Kidney (tissue), 14 donors: ENCODE measurements around the gene INTS13. TPM values are rescaled to one million over a fixed set of nuclear protein-coding genes. Genes with fewer than 3 reads are reported as not detected.

ENCODE experiments used
- DNase-seq, 5 donors: peaks; one replicate each; pipeline ENCODE4 v3.0.0-alpha.2; 2013 to 2020
- FAIRE-seq: peaks from 2 replicates; lab custom pipeline; 2012; peaks lifted over from hg19 to GRCh38; lab: Jason Lieb, UNC
- H3K27ac ChIP-seq, 2 donors: one replicate each; pipeline ENCODE4 v1.7.0; 2013; ENCODE audit warnings: low read depth in 2 of 2, low read length in 2 of 2, inconsistent platforms in 1 of 2
- H3K27me3 ChIP-seq: one replicate; pipeline ENCODE4 v1.7.1; 2013; ENCODE audit warnings: low read length, inconsistent platforms; ENCODE audit not compliant: control insufficient read depth, insufficient read depth
- H3K36me3 ChIP-seq, 3 donors: one replicate each; pipeline versions ENCODE4 v1.7.0 to v1.7.1; 2013; ENCODE audit warnings: low read length in 3 of 3, control low read depth in 1 of 3, inconsistent platforms in 1 of 3; ENCODE audit not compliant: insufficient read depth in 3 of 3, control insufficient read depth in 2 of 3
- H3K4me1 ChIP-seq, 3 donors: one replicate each; pipeline versions ENCODE4 v1.7.0 to v1.7.1; 2013; ENCODE audit warnings: low read length in 3 of 3, inconsistent platforms in 1 of 3, low read depth in 1 of 3; ENCODE audit not compliant: control insufficient read depth in 2 of 3, insufficient read depth in 2 of 3
- H3K4me3 ChIP-seq, 3 donors: one replicate each; pipeline versions ENCODE4 v1.7.0 to v1.8.1; 2013; ENCODE audit warnings: low read length in 3 of 3, control low read depth in 1 of 3, inconsistent platforms in 1 of 3
- H3K9ac ChIP-seq, 3 donors: one replicate each; pipeline versions ENCODE4 v1.7.0 to v1.7.1; 2013; ENCODE audit warnings: low read length in 3 of 3, control low read depth in 1 of 3, inconsistent platforms in 1 of 3
- H3K9me3 ChIP-seq, 3 donors: one replicate each; pipeline versions ENCODE4 v1.7.0 to v1.7.1; 2013; ENCODE audit warnings: low read length in 3 of 3, control low read depth in 1 of 3, inconsistent platforms in 1 of 3; ENCODE audit not compliant: control insufficient read depth in 2 of 3, insufficient read depth in 1 of 3
- intact Hi-C: fragments of 100-400 bp; cut with DNase I; formaldehyde crosslinking; loops from one replicate; pipeline ENCODE4 v1.11.1; 2022
- polyA plus RNA-seq: library from polyadenylated mRNA; stranded (reverse); fragments of 350-450 nt; fragmentation: Illumina TruSeq; extraction: RNeasy Lipid Tissue Mini Kit (QIAGEN cat#74804); gene quantifications from one replicate; pipeline ENCODE4 v1.2.3, GENCODE V29; 2014; ENCODE audit warnings: low read depth, low replicate concordance; ENCODE audit not compliant: insufficient read depth
- total RNA-seq: library from RNA; stranded (reverse); fragmentation: NEBNext Ultra II Directional; extraction: Animal tissue kit (Norgen Biotek cat#: 25700); gene quantifications from one replicate; pipeline ENCODE4 v1.2.1, GENCODE V29; 2021
- TF ChIP-seq, protein P1 (sequence below): IDR thresholded peaks from 3 replicates; pipeline ENCODE4 v1.5.1; 2012; ENCODE audit warnings: mild to moderate bottlenecking, moderate library complexity, borderline replicate concordance; ENCODE audit not compliant: insufficient read depth; ENCODE audit errors: extremely low read depth
- donor health status: control.
- donor health status: control.
- donor health status: control.
- donor health status: control.
- donor health status: control.
- donor health status: DM: yes; HTN: yes; CAD: no.
- donor health status: Normal renal cell carcinoma (clear cell type).

Gene INTS13
- total and polyA plus RNA-seq, 2 donors from 2014 or later = 11.6 to 17.2 TPM

DNA sequence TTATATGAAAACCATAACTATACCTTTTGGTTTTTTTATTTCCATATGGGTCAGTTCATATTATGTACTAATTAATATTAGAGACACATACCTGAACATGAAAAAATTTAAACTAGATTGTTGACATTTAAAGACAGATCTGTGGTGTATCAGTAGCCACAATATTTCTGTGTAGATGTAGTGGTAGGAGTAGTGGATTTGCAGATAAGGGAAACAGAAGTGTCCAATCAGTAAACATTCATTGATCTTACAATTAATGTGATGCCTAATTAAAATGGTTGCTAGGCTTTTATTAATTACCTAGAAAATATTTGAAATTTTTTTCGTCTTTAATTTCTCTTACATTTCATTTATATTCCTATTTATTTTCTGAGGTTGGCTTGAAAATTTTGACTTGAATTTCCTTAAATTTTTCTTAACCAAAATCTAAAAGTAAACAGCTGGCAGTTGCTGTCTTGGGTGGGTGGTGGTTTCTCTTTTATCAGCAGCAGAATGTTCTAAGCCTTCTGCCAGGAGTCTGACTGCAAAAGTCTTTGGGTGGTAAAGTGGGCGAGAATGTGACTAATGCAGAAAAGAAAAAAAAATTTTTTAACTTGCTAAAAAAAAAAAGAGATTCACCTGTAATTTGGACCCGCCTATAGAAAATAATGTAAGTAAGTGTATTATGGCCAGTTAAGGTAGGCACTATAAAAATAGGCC lies 2.9 kb upstream of the INTS13 start:
- DNase-seq (no peak), FAIRE-seq (no peak)
- Histone ChIP-seq H3K27ac (no peak overlapping the region), H3K27me3 (no peaks in the 10 kb centered on the region), H3K9ac (peak overlapping the region in 1 of 3 donors; percentile 17), H3K4me3 (peak overlapping the region in 1 of 3 donors; percentile 89), H3K4me1 (peaks cover 0 to 13% (median 5%) of the 10 kb centered on the region in 3 donors), H3K36me3 (no peaks in the 10 kb centered on the region), H3K9me3 (no peaks in the 10 kb centered on the region)
- TF ChIP-seq, protein P1, sequence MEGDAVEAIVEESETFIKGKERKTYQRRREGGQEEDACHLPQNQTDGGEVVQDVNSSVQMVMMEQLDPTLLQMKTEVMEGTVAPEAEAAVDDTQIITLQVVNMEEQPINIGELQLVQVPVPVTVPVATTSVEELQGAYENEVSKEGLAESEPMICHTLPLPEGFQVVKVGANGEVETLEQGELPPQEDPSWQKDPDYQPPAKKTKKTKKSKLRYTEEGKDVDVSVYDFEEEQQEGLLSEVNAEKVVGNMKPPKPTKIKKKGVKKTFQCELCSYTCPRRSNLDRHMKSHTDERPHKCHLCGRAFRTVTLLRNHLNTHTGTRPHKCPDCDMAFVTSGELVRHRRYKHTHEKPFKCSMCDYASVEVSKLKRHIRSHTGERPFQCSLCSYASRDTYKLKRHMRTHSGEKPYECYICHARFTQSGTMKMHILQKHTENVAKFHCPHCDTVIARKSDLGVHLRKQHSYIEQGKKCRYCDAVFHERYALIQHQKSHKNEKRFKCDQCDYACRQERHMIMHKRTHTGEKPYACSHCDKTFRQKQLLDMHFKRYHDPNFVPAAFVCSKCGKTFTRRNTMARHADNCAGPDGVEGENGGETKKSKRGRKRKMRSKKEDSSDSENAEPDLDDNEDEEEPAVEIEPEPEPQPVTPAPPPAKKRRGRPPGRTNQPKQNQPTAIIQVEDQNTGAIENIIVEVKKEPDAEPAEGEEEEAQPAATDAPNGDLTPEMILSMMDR = no peak
- intact Hi-C loops = no loop called here

DNA sequence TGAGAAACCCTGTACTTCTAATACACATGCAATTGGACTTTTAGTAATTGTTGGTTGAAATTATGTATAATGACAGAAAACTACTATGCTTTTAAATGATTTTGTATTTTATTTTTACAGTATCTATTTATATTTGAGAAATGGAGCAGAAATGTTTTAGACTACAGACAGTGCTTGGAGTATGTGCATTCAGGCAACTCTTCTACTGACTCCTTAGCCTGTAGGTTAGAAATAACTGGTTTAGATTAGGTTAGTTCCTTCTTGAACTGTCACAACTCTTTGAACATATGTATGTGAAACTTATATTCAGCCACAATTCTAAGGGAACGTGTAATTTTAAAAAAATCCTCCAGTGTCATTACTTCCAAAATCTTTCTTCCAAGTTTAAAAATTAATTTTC lies 2.2 kb upstream of the INTS13 start:
- FAIRE-seq (no peak), DNase-seq (no peak)
- TF ChIP-seq, protein P1 = no peak
- H3K4me3 ChIP-seq = peak overlapping the region in 2 of 3 donors; percentile 89 to 99
- no peaks in the 10 kb centered on the region for H3K27me3 ChIP-seq
- H3K27ac ChIP-seq = no peak overlapping the region
- intact Hi-C loops = no loop called here
- no peaks in the 10 kb centered on the region for H3K36me3 ChIP-seq
- H3K9ac ChIP-seq = peak overlapping the region in 1 of 3 donors; percentile 83
- H3K9me3 ChIP-seq = no peaks in the 10 kb centered on the region
- H3K4me1 ChIP-seq = peaks cover 0 to 13% (median 5%) of the 10 kb centered on the region in 3 donors

DNA sequence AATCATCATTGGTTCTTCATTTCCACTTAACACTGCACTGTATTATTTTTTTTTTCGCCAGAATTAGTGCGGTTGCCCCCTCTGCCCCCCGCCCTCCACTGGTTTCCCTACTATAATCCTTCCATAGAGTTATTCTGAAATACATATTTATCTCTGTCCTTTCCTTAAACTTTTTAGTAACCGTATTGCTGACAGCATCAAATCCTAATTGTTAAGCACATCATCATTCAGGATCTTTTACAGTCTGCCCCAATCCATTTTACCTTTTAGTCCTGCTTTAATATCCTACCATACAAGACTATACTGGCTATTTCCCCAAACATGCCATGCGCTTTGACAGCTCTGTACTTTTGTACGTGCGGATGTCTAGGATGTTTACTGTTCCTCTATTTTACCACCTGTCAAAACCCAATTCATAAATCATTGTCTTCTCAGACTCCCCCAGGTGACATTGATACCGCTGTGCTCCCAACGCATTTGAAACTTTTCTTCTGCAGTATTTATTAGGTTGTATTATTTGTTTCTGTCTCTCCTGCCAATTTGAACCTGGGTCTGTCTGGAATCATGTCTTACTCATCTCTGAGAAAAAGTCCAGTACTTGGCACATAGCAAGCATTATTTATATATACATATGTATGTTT lies 1.5 kb upstream of the INTS13 start:
- Histone ChIP-seq H3K9me3 (no peaks in the 10 kb centered on the region), H3K27ac (peak overlapping the region in 1 of 2 donors; percentile 98), H3K9ac (peak overlapping the region; percentile 82 to 96 (median 83)), H3K4me1 (peaks cover 0 to 13% (median 5%) of the 10 kb centered on the region in 3 donors), H3K4me3 (peak overlapping the region; percentile 89 to 99 (median 91)), H3K36me3 (no peaks in the 10 kb centered on the region), H3K27me3 (no peaks in the 10 kb centered on the region)
- TF ChIP-seq, protein P1 = no peak
- DNase-seq (peak in 2 of 5 donors; percentile 26 to 43), FAIRE-seq (no peak)
- intact Hi-C loops = no loop called here
